ENCODE results near the gene TANGO6.
A peak's percentile ranks its signal among the peaks of the same experiment; 100 is the strongest.

Gene TANGO6

DNA sequence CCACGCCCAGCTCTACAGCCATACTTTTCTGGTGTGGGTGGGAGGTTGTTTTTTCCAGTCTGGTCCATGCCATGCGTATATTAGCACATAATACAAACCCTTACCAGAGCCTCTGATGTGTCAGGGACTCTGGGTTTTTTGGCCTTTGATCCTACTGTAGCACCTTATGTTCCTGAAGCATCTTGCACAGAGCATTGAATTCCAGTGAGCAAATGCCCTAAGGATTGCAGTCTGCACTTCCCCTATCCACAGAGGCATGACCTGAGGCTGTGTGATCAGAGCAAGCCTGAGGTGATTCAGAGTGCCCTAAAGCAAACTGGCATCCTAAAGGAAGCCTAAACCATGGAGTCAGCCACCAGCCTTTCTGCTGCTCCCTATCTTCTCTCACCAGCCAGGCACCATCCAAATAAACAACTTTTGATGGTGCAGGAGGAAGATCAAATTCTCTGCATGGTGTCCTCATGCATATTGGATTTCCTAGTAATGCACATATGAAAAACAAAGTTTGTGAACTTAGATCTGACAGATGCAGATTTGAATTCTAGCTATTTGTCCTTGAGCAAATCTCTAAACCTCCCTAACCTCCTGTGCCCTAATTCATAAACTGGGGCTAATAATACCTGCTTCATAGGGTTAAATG lies 220.9 kb downstream of the TANGO6 start:
- DNase-seq: no peak

DNA sequence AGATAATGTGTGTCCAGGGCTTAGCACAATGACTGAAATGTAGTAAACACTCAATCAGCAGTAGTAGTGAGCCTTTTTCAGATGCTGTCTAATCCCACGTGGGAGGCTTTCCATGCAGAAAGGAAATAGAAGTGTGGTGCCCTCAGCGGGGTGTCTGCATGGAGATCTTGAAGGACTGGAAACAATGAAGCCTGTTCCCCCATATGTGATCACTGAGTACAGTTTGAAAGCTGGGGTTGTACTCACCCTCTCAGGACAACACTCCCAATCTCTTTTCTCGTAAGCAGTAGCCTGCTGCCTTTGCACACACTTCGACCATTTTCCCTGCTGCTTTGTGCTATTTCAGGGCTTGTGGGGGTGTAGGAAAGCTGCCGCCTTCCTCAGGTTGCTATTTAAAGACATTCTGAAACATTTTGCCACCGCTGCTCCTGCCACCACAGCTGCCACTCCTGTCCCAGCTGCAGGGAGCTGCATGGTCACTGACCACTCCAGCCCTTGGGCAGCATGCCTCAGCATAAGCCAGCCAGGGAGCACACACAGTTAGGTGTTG lies 221.5 kb downstream of the TANGO6 start:
- DNase-seq: no peak

DNA sequence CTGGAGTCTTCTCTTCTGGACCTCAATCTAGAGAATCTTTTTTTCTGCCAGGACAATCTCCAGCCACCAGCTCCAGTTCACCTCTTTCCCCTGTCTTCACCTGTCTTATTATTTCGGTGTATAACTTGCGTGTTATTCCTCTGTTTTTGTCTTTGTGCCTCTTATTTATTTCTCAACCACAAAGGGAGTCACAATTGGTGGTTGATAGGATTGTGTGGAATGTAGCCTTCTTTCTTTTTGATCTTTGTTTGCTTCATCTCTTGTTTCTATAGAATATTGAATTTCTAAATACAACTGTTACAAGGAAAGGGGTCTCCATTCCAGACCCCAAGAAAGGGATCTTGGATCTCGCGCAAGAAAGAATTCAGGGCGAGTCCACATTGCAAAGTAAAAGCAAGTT lies 226.2 kb downstream of the TANGO6 start:
- no peak for DNase-seq

DNA sequence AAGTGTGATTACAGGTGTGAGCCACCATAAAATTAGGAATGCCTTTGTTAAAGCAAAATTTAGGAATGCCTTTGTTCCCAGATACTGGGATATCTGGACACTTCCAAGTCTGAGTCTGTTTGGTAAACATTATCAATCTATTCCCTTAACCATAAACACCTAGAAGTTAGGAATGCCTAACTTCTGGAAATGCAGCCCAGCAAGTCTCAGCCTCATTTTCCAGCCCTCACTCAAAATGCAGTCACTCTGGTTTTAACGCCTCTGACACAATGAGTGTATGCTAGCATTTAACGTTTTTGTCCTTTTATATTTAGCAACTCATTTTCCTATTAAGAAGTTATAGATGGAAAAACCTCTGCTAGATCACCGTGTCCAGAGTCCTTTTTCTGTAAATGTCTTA lies 227.7 kb downstream of the TANGO6 start:
- no peak for DNase-seq

DNA sequence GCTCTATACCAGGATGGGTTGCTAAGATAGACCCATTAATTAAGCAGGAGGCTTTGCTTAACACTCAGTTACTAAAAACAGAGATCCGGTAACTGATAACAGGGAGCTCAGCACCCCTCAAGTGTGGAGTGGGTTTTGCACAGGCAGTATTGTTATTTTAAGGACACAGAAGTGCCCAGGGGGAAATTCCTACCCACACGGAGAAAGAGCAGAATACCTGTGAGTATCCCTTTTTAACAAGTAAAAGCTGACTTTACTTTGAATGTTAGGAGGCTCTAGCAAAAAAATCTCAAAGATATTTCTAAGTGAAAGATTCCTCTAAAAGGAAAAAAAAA lies 229.3 kb downstream of the TANGO6 start:
- no peak for DNase-seq

DNA sequence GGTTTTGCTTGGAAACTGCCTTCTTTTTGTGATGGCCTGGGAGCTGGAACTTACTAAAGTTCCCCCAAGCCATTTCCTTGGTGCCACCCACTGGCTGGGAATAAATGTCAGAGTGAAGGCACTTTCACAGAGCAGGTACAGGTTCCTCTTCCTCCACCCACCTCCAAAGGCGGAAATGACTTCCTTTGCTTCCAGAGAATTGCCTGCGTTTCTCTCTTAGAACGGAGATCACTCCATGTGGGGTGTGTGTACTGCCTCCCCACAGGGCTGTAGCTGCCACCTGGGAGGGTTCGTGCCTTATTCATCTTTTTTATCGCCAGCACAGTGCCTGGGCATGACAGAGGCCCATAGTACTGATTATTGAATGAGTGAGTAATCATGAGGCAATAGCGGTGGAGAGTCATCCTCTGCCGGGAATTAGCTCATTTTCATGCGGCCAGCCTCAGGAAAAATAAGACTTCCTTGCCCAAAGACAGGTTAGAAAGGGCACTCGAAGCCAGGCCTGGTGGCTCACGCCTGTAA lies 229.9 kb downstream of the TANGO6 start:
- no peak for DNase-seq

DNA sequence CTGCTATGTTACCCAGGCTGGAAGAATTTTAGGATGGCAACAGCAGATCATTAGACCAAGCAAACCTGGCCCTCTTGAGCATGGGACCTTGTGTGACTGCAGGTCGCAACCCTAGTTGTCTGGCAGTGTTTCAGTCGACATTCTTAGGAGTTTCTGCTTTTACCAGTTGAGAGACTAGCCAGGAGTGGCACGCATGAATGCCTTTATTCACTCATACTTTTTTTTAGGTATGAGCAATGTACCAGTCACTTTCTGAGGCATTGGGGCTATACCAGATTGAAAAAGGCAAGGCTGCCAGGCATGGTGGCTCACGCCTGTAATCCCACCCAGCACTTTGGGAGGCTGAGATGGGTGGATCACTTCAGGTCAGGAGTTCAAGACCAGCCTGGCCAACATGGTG lies 233.9 kb downstream of the TANGO6 start:
- DNase-seq: no peak

DNA sequence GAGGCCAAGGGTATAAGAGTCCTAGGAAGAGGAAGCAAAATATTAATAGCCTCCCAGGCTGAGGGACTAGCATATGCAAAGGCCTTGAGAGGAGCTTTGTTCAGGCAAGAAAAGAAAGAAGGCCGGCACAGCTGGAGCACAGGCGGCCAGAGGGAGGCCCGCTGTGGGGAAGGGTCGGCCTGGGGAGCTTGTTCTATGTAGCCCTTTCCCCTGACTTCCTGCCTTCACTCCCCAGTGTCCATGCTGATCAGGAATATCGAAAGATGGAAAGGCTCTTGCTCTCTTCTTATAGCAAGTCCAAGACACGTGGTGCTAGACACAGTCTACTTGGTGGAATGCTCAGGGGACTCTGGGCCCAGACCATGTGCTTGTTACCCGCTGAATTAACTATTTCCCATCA lies 234.7 kb downstream of the TANGO6 start:
- no peak for DNase-seq

DNA sequence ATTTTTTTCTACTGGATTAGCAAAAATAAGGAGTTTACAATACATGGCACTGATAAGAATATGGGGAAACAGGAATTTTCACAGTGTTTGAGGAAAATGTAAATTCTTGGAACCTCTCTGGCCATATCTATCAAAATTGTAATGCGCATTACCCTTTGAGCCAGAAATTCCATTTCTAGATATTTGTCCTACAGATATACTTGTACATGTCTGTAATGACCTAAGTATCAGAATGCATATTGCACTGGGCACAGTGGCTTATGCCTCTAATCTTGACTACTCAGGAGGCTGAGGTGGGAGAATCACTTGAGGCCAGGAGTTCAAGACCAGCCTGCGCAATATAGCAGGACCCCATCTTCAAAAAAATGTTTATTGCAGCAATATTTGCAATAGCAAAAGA lies 236.4 kb downstream of the TANGO6 start:
- no peak for DNase-seq

DNA sequence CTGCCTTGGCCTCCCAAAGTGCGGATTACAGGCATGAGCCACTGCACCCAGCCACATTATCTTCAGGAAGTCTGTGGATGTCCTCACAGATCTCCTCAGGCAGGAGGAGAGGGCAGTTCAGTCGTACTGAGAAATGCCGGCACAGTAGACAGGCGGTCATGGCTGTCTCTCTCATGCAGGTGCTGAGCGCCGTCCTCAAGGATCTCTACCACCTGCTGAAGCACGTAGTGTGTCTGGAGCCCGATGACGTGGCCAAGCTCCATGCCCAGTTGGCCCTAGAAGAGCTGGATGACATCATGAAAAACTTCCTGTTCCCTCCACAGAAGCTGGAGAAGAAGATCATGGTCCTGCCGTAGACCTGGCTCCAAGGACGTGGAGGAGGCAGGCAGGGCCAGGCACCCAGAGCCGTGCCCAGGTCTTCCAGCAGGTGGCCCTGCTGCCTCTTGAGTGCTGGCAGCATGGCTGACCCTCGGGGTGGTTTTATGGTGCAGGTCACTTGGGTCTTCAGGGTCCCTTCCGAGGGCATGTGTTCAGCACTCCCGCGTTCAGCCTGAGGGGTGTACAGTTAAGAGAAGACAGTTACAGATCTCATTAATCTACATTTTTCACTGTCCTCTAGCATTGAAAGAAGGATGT lies 240.1 kb downstream of the TANGO6 start:
- no peak for DNase-seq

DNA sequence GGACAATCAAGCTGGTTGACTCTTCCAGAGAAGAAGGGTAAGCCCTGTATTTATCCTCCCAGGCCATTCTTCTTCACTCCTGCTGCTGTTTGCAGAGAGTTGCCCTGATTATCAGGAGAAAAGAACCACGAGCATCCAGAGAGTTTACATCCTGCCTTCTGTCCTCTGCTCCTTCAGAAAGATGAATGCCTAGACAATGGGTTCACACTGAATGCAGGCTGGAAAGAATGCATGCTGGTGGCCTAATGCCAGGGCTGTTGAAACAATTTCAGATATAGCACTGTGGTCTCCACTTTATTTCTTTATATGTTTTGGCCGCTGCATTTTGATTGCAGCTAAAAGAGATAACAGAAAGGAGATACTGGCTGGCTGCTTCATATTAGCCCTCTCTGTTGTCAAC lies 241.0 kb downstream of the TANGO6 start:
- no peak for DNase-seq

DNA sequence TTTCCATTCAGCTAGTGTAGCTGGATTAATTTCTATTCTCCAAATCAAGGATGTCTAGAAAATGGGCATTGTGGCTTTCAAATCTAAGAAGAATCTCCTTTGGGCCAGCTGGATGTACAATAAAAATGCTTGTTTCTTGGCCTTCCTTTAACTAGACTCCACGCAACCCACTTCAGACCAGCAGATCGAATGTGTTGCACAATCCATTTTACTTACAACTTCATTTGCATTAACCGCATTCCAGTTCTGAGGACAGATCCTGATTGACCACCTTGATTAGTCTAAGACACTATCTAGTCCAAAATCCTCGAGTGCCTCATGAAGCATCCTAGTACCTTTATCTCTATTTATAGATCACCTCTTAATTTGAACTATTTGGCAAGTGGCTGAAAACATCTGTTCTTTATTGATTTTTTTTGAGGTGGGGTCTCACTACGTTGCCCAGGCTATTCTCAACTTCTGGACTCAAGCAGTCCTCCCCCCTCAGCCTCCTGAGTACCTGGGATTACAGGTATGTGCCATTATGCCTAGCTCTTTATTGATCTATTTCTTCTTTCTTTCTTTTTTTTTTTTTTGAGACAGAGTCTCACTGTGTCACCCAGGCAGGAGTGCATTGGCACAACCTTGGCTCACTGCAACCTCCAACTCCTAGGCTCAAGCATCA lies 241.8 kb downstream of the TANGO6 start:
- no peak for DNase-seq

DNA sequence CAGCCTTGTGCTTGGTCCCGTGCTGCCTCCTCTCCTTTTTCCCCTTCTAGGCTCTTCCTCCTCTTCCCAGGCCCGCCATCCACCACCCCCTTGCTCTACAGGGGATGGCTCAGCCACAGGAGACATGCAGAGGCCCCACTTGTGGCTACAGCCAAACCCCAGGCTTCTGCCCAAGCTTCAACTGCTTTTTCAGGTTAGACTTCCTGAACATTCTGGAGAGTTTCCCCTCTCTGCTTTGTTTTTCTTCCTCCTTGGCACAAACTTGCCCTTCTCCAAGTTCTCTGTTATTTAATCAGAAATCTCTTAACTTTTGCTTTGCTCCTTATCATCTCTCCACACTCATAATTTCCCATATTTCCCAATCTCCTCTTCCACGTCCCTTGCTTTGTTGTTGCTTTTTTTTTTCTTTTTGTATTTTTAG lies 243.8 kb downstream of the TANGO6 start:
- DNase-seq: no peak

DNA sequence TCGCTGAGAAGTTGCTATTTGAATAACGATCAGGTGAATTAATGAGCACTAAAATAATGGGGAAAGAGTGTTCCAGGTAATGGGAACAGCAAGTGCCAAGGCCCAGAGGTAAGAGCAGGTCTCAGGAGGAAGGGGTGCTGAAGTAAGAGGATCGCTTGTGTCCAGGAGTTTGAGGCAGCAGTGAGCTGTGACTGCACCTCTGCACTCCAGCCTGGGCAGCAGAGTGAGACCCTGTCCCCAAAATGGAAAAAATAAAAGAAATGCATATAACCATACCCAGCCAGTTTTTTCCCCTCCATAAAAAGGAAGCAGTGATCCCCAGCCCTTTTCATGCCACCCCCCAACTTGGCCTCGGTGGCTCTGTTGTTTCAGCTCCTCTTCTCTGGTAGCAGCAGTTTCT lies 245.4 kb downstream of the TANGO6 start:
- no peak for DNase-seq

DNA sequence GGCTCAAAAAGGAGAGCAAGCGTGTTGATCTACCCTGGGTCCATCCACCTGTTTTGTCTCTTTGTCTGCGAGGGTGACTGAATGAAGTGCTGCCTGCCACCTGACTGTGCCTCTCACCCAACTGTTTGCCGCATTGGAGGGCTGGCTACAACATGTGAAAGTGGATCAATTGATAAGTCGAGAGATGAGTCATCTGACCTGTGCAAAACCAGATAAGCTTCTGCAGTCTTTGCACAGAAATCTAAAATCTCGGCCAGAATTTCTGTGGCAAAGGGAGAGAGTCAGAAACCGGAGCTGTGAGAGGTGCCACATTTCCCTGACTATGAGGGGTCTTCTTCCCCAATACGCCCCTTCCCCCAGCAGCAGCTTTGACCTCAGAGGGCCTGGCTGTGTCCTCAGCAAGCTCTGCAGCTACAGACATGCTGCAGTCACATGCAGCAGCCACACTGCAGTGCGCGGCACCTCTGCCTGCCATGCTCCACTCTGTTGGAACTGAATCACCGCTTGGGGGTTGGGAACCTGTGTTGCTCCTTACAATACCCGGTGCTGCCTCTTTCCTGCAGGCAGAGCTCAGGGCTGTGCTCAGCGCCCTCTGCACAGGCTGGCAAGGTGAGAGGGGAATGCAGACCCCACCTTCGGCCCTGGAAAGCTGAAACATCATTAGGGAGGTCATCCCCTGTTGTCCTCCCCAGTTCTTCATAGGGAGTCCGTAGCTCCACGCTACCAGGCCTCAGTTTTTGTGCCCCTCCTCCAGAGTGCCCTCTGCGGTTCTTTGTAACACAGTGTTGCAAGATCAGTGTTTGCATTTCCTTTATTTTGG lies 246.0 kb downstream of the TANGO6 start:
- DNase-seq: peak; percentile 61

DNA sequence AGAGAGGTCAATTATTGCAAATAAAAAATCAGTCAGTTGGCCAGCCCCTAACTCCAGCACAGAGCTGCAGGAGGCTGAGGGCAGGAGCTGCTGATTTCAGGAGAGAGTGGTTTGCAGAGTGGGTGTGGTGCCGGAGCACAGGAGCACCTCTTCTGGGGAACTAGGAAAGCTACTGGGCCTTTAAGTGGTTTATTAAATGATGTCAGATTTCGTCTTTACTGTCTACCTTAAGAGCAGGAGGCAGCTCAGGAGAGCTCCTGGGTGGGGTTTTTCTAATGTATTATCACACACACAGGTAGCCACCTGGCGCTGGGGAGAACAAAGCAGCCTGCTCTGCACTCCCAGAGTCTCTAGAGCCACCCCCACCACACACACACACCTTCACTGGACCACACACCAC lies 250.6 kb downstream of the TANGO6 start:
- no peak for DNase-seq

DNA sequence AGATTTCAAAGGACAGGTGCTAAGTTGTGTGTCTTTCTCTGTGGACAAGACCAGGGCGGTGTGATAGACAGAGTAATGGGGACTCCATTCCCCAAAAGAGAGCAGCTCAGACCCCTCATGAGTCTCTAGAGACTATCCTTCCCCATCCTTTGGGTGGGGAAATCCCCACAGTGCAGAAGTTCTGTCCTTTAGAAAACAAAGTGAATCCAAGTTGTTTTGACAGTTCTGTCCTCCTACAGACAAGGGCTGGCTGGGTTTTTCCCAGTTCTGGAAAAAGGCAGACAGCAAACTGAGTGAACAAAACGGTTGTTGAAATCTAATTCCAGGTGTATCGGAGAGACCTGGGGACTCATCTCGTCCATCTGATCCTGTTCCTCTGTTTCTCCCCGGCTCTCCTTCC lies 251.2 kb downstream of the TANGO6 start:
- DNase-seq: no peak

DNA sequence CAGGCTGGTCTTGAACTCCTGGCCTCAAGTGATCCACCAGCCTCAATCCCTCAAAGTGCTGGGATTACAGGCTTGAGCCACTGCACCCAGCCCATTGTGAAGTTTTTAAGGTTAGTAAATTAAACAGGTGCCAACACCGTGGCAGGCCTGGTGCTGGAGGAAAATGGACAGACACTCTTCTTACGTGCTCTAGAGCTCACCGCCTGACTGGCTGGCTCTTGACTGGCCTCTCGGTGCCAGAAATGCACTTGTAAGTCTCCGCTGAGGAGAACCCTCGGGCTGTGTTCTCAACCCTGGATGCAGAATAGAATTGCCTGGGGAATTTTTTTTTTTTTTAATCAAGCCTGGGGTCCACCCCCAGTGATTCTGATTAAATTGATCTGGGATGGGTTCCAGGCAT lies 251.9 kb downstream of the TANGO6 start:
- no peak for DNase-seq

DNA sequence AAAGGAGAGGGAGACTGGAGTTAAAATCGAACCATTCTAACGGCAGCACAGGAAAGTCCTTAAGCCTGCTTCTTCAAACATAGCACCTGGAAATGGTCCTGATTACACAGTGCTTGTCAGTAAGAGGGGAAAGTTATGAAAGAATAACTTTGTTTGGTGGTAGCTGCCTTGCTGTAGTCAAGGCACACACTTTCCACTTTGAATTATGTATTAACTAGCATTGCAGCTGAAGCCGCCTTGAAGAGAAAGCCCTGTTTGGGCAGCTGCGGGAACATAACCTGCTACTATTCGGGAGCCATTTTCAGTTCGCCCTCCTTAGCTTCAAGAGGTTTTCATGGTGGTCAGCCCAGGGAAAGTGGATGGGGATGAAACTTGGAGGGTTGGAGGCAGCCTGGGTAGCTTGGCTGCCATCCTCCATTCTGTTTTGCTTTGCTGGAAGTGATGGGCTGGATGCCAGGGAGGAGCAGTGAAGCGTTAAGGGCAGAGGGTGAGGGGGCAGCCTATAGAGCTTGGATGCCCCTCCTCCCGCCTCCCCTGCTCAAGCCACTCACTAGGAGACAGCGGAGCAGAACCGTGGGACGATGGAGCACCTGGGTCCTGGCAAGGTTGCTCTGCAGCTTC lies 256.9 kb downstream of the TANGO6 start:
- no peak for DNase-seq

DNA sequence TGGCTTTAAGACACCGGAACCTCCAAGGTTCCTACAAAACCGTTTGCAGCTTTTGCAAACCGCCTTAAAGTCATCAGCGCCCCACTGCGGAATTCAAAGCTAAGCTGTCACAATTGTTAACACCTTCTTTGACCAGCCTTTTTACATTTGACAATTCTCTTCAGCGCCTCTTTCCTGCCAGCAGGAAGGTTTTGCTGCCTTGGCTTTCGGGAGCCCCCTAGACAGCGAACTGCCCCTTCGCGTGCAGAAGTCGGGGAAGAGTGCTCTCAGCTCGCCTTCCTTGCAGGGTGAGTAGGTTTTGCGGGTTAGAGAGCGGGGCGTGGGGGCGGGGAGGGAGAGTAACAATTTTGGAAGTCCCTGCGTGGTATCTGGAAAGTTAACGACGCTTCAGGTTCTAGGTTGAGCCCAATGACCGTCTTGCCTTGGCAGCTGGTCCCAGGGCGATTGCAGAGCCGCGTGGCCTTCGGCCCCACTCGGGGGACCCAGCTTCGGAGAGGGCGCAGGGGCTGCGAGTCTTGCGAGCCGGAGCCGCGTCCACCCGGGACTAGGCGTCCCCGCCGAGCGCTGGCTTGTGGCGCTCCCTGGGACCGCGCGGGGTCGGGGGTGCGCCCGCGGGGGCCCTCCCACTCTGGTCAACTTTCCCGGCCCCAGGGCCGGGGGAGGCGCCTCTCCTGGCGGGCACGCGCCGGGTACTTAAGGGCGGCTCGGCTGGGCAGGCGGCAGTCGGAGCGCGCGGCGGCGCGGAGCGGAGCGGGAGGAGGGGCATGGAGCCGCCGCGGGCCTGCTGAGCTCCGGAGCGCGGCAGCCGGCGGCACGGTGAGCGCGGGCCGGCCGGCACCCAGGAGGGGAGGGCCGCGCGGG lies 262.4 kb downstream of the TANGO6 start, which contains the start of gene HAS3:
TSS of gene HAS3 (plus strand) at position 153 of the 861 bp plus-strand sequence. CDS start 3,743 bp downstream, outside the sequence.
- DNase-seq: peak; percentile 53

DNA sequence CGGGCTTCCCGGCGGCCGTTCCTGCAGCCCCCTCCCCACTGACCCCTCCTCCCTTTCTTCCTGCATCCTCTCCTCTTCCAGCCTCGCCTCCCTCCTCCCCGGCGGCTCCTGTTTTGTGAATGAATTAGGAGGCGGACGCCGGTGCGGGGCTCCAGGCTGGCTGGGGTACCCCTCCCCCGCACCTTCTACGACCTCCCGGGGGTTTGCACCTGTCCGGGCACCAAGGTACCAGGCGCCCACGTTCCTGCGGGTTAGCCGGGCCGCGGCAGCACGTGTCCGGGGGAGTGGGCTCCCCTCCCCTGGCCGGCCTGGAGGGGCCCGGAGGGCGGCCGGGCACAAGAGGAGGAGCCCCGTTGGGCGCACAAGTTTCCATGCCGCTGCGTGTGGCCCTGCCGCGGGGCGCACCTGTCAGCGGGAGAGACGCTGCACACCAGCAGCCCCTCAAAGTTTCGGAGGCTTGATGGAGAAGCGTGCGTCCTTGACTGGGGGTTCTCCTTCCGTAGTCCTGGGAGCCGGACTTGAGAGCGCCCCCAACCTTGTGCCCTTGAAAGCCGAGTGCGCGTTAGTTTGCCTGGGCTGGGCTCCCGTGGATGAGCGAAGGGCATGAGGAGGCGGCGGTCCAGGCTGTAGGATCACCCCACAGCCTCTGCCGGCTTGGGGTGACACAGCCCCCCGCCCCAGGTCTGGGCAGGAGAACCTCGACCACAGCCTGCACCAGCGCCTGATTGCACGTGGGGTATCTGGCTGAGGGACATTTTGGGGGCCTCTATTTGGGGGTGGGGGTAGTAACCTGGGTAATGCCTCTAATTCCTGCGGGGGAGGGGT lies 263.4 kb downstream of the TANGO6 start:
- DNase-seq: no peak
